Non-pigmented ciliary epithelial cell (primary cell): Measurements from ENCODE around the gene SERPINB1.
"Not testable (repeated sequence)": the region's sequence is repeated elsewhere in the genome, so short reads cannot be mapped to it uniquely, and the experiment has no call there.

ENCODE experiments used
- DNase-seq: peaks from one replicate; pipeline ENCODE4 v3.0.0-alpha.2; 2010; ENCODE audit warnings: low read depth

Gene SERPINB1

DNA sequence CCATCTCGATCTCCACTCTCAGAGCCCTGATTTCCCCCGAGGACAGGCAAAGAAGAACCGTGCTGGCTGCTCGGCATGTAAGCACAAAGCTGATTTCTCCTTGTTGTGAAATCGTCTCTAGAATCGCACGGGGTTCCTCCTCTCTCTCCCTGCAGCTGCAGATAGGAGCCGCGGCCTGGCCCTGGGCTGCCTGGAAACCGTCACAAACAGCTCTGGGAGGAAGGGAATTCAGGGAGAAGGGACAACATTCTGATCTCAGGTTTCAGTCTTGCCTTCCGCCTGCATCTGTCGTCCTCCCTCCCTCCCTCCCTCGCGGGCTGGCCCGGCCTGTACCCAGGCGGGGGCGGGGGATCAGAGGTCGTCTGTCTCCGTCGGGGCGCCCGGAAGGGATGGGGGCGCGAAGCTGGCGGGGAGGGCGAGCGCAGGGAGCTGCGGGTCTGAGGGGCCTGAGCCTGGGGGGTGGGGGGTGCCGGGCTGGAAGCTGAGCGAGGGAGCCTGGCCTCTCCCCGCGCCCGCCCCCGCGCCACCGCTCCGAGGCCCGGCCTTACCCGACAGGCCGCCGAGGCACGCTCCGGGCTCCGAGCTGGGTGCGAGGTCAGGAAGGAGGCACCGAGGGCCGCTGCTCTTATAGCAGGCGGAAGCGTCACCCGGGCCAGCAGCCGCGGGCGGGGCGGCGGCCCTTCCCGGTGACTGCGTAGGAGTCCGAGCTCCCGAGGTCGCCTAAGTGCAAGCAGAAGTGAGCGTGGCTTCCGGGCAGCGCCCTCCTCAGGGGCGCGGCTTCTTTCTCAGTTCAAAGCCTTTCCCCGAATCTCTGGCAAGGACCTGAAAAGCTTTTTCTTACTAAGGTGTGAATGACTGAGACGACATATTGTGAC is at the start of gene SERPINB1:
Gene SERPINB1, minus strand, starts transcription at position 600 of the 875 bp plus-strand sequence. CDS start 1,277 bp downstream, outside the sequence.
- DNase-seq, result peak; percentile 82

DNA sequence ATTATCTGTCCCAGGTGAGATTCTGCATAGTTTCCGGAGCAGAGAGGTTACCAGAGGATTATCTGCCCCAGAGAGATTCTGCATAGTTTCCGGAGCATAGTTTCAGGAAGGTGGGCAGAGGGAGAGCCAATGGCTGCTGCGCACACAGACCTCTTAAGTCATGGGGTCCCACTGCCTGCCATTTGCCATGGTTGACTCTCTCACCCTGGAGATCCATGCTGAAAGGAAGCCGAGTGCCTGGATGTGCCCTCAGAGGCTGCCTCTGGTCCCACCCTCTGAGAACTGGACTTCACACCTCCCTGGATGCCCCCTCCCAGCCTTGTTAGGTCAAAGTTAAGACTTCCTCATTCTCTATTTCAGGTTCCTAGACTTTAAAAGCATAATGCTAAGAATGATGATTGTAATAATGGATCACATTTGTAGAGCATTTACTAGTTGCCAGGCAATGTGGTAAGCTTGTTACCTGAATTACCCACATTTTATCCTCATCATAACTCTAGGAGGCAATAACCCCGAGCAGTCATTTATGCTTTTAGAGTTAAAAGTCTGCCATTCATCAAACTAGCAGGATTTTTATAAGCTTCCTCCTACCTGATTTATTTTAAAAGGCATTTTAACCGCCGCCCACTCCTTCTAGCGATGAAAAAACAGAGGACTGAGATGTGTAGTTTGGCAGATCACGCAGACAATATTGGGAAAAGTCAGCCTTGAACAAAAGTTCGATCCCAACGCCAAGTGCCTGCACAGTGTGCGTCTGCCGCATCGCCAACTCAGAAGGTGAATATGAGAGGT is 49.5 kb upstream of the SERPINB1 start:
- DNase-seq, result no peak

DNA sequence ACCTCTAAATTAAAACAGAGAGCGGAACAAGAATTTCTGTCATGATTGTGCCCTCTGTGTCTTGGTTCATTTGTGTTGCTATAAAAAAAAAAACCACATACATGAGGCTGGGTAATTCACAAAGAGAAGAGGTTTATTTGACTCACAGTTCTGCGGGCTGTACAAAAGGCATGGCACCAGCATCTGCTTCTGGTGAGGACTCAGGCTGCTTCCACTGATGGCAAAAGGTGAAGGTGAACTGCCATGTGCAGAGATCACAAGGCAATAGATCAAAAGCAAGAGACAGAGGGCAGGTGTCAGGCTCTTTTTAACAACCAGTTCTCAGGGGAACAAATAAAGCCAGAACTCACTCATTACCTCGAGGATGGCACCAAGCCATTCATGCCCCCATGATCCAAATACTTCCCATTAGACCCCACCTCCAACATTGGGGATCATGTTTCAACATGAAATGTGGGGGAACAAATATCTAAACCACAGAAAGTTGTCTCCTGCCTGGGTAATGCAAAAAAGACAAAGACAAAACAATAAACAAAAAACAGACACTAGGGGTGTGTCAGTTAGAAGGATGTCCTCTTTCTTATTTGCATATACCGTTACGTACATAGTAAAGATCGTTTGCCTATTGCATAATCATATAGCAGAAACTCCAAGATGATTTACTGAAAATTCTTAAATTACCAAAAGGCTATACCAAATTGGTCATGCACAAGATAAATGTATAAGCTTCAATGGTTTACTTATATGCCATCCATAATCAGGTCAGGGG is 44.5 kb upstream of the SERPINB1 start:
- DNase-seq, result no peak

DNA sequence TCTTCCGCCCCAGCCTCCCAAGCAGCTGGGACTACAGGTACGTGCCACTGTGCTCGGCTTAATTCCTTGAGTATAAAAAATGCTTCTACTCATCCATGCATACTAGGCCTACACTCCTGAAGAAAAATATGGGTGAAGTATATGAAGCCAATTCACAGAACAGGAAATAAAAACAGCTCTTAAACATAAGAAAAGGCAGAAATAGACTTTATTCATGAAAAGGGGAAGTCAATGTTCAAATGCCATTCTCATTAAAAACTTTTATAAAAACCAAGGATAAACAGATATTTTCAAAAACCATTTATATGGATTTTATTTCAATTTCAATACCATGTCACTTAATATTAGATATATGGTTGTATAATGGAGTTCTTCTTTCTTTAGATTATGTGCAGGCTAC is 43.1 kb upstream of the SERPINB1 start:
- no peak for DNase-seq

DNA sequence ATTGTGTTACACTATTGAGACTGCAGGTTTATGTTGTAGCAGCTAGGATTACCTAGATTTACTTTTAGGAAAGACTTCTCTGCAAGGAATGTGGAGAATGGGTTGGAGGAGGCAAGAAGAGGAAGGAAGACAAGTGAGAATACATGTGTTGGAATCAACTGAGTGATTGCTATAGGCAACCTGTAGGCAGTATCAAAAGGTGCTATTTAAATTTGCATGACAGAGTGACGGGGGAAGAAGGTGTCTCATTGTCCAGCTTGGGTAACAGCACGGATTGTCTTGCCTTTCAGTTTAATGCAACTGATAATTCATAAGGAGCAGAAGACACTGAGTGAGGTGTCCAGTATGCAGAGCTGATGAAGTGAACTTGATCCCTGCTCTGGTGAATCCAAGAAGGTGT is 42.0 kb upstream of the SERPINB1 start:
- no peak for DNase-seq

DNA sequence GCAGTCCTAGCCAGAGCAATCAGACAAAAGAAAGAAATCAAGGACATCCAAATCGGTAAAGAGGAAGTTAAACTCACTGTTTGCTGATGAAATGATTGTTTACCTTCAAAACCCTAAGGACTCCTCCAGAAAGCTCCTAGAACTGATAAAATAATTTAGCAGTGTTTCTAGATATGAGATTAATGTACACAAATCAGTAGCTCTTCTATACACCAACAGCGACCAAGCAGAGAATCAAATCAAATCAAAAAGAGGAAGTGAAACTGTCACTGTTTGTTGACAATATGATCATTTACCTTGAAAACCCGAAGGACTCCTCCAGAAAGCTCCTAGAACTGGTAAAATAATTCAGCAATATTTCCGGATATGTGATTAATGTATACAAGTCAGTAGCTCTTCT is 39.8 kb upstream of the SERPINB1 start:
- no peak for DNase-seq

DNA sequence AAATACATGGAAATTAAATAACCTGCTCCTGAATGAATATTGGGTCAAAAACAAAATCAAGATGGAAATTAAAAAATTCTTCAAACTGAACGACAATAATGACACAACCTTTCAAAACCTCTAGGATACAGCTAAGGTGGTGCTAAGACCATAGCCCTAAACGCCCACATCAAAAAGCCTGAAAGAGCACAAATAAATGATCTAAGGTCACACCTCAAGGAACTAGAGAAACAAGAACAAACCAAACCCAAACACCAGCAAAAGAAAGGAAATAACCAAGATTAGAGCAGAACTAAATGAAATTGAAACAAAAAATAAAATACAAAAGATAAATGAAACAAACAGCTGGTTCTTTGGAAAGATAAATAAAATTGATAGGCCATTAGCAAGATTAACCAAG is 38.5 kb upstream of the SERPINB1 start:
- DNase-seq, result not testable (repeated sequence)

DNA sequence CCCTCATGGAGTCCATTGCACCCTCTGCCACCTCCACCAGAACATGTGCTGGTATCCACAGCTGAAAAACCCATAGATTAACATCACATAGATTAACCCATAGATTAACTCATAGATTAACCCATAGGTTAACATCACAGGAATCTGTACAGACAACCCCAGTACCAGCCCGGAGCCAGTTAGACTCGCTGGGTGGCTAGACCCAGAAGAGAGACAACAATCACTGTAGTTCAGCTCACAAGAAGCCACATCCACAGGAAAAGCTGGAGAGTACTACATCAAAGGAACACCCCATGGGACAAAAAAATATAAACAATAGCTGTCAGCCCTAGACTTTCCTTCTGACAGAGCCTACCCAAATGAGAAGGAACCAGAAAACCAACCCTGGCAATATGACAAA is 36.3 kb upstream of the SERPINB1 start:
- no peak for DNase-seq

DNA sequence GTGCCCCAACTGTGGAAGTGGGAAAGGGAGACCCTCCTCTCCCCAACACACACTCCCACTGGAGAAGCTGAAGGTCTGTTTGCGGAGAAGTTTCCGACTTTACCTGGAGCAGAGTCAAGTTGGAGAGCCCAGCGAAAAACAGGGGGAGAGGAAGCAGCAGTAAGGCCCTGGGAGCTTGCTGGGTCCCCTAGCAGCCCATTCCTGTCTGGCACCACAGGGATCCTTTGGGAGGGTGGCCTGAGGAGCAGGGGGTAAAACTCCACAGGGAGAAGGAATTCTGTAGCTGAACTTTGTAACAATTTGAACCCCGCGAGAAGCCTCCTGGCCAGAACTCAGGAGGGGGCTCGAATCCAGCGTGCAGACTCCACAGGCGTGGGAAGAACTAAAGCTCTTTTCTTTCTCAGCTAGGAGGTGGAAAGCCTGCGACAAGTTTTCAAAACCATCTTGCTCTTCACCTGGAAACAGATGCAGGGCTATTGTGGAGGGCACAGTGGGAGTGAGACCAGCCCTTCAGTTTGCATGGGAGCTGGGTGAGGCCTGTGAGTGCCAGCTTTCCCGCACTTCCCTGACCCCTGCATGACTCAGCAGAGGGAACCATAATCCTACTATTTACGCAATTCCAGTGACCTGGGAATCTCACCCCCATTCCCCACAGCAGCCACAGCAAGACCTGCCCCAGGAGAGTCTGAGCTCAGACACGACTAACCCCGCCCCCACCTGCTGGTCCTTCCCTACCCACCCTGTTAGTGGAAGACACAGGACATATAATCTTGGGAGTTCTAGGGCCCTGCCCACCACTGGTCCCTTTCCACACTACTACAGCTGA is 35.6 kb upstream of the SERPINB1 start:
- DNase-seq, result no peak

DNA sequence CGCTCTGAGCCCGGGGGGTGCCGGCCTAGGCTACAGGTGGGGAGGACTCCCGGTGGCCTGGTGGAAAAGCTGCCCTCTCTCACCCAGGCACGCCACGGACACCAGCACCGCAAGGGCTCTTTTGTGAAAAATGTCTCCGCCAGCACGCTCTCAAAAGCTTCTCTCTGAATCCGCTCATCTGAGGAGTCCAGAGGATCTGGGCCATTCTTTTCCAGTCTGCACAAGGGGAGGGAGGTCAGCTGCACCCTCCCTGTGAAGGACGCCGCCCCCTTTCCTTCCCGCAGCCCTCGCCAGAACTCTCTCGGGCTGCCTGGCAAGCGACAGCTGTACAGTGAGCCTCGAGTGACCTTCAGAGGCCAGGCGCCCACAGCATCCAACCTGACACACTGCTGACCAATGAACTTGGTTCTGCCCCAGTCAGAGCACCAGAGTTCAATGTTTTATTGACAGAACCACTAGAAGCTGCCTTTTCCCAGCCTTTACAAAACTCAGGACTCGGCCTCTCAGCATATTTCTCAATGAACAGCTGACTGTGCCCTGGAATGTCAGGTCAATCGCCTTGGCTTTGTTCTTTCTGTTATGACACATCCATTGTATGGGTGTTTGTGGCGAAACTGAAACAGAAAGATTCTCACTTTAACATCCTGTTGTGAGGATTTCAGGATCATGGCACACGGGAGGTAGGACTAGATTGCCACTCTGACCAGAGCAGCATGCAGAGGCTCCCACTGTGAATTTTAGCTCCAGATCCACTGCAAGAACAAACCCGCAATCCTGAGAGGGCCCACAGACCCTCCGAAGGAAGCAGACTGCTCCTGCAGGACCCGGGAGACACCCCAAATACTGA is 34.8 kb upstream of the SERPINB1 start:
- peak; percentile 76 for DNase-seq

DNA sequence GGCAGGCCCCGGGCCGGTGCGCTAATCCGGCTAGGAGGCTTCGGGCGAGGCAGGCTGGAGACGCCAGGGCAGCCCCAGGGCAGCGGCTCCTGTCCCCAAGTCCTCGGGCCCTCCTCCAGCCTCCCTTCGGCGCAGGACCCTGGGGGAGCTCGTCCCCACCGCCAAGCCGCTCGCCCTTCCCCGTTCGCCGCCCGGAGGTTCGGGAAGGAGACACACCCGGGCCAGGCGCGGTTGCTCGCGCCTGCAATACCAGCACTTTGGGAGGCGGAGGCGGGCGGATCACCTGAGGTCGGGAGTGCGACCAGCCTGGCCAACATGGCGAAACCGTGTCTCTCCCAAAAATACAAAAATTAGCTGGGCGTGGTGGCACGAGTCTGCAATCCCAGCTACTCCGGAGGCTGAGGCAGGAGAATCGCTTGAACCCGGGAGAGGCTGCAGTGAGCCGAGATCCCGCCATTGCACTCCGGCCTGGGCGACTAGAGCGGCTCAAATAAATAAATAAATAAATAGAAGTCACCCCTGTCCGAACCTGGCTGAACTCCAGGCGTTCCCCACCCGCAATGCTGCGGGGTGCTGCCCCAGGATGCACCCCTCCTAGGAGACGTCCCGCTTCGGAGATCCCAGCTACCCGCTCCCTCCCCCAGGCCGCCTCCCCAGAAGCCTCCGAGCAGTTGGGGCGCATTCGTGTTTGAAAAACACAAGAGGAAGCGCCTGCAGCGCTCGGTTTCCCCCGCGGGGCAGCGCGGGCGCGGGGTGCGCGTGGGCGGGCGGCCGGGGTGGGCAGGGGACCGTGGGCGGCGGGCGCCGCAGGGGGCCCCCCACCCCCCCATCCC is 33.9 kb upstream of the SERPINB1 start:
- DNase-seq, result no peak

DNA sequence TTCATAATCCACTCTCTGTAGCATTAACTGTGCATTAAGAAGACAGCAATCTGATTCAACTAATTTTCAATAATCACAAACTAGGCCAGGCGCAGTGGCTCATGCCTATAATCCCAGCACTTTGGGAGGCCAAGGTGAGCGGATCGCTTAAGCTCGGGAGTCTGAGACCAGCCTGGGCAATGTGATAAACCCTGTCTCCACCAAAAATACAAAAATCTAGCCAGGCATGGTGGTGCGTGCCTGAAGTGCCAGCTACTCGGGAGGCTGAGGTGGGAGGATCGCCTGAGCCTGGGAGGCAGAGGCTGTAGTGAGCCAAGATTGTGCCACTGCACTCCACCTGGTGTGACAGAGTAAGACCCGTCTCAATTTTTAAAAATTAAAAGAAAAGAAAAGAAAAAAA is 32.0 kb upstream of the SERPINB1 start:
- no peak for DNase-seq

DNA sequence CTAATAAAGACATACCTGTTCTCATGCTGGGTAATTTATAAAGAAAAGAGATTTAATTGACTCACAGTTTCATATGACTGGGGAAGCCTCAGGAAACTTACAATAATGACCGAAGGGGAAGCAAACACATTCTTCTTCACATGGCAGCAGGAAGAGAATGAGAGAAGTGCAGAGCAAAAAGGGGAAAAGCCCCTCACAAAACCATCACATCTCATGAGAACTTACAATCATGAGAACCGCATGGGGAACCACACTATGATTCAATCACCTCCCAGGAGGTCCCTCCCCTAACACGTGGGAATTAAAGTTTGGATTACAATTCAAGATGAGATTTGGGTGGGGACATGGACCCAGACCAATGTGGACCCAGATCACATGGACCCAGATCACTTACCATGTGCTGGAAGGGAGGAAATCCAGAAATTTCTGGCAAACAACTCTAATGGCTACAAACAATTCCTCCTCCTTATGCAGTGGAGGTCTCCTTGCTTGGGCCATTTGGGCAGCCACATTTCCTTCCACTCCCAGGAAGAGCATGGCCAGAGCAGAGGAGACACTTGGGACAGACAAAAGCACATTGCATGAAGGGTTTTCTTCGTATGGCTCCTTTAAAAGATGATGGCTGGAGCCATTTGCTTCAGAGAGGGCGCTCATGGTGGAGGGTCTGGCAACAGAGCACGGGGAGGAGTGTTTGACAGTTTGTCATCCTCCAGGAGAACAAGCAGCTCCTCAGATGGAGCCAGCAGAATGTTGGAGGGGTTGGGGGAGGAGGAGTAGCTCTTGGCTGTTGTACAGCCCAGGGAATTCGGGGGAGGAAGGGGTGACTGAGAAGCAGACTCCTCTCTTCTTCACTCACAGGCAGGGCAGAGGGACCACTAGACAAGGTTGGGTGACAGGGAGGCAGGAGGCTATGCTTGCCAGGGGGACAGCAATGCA is 31.0 kb upstream of the SERPINB1 start:
- no peak for DNase-seq

DNA sequence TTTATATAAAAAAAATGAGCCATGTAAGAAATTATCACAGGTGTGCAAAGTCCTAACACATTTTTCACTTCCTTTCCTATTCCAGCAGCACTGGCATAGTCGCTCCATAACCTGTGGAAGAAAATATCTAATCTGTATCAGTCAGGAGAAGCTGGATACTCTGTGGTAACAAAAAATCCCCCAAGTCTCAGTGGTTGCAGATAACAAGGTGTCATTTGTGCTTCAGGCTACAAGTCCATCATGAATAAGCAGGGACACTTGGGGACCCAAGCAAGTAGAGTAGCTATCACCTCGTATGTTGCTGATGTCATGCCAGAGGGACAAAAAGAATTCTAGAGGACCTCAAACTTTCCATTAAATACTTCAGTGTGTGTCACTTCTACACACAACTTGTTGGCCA is 30.3 kb upstream of the SERPINB1 start:
- no peak for DNase-seq

DNA sequence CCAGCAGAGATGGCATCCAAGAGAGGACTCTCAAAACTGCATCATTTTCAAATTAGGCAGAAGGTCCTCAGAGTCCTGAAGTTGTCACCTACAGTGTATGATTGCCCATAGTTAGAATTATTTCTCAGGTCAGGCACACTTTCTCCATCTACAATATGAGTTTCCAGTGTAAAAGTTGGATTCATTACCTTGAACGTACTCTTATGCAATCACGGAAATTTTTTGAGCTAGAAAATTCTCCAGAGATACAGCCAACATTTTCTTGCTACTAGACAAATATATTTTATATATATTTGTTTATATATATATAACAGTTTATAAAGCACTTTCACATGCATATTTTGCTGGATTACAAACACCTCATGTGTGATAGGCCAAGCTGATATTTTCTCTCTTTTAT is 29.4 kb upstream of the SERPINB1 start:
- no peak for DNase-seq

DNA sequence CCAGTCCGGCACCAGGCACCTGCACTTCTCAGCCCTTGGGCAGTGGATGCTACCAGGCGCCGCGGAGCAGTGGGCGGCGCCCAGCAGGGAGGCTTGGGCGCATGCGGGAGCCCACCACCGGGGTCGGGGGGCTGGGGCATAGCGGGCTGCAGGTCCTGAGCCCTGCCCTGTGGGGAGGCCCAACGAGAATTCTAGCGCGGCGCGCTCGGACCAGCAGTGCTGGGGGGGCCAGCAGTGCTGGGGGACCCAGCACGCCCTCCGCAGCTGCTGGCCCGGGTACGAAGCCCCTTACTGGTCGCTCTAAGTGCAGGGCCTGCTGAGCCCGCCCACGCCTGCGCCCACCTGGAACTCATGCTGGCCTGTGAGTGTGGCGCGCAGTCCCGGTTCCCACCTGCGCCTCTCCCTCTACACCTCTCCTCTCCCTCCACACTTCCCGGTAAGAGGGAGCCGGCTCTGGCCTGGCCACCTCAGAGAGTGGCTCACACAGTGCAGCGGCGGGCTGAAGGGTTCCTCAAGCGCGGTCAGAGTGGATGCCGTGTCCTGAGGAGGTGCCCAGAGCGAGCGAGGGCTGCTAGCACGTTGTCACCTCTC is 28.5 kb upstream of the SERPINB1 start:
- DNase-seq, result no peak

DNA sequence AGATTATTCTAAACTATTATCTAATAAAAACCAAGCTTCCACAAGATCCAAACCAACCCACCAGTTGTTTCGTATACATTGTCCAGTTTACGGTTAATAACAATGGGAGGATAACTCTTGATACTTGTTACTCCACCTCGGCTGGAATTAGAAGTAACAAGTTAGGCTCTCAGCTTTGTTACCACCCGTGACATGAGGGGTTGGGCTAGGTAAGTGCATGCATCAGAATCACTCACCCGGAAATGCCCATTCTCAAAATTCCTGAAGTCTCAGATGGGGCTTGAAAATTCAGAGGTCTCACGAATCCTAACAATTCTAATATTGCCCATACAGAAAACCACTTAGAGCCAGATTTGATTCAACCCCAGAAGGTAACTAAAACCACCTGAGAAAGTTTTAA is 27.0 kb upstream of the SERPINB1 start:
- DNase-seq, result no peak

DNA sequence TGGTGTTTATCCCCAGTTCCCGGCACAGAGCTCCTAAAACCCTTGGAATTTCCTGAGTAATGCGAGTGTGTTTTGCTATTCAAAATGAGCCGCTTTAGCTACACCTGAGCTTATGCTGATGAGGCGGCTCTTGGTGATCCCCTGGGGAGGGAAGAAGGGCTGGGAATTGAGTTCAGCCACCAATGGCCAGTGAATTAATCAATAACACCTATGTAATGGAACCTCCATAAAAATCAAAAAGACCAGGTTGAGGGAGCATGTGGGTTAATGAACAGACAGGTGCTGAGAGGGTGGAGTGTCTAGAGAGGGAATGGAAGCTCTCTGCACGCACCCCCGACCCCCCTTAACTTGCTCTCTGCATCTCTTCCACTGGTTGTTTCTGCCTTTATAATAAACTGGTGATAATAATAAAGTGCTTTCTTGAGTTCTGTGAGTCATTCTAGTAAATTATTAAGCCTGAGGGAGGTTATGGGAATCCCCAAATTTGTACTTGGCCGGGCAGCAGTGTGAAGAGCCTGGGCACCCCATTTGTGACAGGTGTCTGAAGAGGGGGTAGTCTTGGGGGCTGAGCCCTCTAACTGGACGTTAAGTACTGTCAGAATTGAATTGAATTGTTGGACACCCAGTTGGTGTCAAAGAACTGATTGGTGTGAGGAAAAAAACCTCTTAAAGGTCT is 24.6 kb upstream of the SERPINB1 start:
- no peak for DNase-seq
